Measurements from ENCODE around the gene RABEPK.
A peak's percentile ranks its signal among the peaks of the same experiment; 100 is the strongest.
"Not testable (repeated sequence)": the region's sequence is repeated elsewhere in the genome, so short reads cannot be mapped to it uniquely, and the experiment has no call there.

RABEPK gene

DNA sequence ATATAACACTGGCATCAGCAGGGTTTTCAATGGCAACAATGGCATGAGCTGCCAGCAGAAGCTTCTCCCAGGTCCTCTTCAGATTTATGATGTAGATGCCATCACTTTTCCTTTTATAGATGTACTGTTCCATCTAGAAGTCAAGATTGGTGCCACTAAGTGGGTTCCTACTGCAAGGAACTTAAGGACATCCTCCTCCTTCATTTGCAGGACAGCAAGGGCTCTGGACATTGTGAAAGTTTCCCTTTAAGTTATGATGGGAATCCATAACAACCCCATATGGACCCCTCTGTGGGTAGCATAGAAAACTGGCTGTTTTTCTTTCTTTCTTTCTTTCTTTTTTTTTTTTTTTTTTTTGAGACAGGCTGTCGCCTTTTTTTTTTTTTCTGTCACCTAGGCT, 4.8 kb upstream of the RABEPK start:
- DNase-seq: not testable (repeated sequence)

GRCh38 chr9:125202846-125203618, 2.7 kb downstream of the RABEPK start:
- DNase-seq: no peak

GRCh38 chr9:125204477-125204876, 4.1 kb downstream of the RABEPK start:
- DNase-seq: no peak

- DNase-seq: no peak
Measured at GRCh38 chr9:125214186-125214585, 13.8 kb downstream of the RABEPK start.

GRCh38 chr9:125218621-125219020, 18.3 kb downstream of the RABEPK start:
- no peak for DNase-seq

DNA sequence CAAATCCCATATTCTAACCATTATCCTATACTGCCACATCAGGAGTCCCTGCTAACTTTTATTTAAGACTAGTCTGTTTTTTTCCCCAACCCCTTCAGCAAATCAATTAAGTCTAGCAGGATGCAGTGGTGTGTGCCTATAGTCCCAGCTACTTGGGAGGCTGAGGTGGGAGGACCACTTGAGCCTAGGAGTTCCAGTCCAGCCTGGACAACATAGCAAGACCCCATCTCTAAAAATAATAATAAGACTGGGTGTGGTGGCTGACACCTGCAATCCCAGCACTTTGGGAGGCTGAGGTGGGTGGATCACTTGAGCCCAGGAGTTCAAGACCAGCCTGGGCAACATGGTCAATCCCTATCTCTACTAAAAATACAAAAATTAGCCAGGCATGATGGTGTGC, 24.5 kb downstream of the RABEPK start:
- not testable (repeated sequence) for DNase-seq

GRCh38 chr9:125227761-125228160, 27.4 kb downstream of the RABEPK start:
- DNase-seq: no peak

- DNase-seq: peak; percentile 95
Measured at GRCh38 chr9:125233678-125234077, 33.3 kb downstream of the RABEPK start.

- not testable (repeated sequence) for DNase-seq
Measured at GRCh38 chr9:125234099-125234498, 33.8 kb downstream of the RABEPK start.

DNA sequence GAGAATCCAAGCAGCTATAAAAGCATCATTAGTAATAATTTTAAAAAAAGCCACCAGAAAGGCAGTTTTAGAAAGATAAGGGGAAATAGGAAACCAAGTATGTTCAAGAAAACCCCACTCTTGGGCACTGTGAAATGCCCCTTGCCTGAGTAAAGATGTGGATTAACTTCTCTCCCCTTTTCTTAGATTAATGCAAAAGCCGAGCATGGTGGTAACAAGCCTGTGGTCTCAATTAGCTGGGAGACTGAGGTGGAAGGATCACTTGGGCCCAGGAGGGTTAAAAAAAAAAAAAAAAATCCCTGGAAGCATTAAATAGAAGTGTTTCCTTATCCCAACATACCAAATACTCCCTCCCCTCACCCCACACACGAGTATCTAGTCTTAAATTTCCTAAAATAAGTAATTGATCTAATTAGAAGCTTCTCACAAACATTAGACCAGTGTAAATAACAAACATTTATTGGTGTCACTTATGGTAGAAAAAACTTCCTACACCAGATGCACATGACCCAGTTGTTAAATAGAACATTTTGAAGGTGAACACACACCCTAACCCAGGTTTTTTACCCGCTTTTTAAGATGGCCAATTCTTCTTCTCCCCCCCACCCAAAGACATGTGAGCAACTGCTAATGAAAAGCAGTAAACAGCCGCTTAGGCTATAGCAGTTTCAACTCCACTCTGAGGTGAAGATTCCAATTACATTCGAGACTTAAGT, 35.6 kb downstream of the RABEPK start:
- no peak for DNase-seq

DNA sequence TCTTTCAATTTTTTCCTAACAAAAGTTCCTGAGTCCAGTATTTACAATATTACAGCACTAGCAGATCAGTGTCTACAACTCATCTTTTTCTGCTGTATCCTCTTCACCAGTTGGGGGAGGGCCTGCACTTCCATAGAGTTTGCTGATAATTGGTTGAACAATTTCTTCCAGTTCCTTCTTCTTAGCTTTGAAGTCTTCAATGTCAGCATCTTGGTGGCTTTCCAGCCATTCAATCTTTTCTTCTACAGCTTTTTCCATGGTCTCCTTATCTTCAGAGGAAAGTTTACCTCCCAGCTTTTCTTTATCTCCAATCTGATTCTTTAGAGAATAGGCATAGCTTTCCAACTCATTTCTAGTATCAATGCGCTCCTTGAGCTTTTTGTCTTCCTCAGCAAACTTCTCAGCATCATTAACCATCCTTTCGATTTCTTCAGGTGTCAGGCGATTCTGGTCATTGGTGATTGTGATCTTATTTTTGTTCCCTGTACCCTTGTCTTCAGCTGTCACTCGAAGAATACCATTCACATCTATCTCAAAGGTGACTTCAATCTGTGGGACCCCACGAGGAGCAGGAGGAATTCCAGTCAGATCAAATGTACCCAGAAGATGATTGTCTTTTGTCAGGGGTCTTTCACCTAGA, 36.3 kb downstream of the RABEPK start:
- not testable (repeated sequence) for DNase-seq

DNA sequence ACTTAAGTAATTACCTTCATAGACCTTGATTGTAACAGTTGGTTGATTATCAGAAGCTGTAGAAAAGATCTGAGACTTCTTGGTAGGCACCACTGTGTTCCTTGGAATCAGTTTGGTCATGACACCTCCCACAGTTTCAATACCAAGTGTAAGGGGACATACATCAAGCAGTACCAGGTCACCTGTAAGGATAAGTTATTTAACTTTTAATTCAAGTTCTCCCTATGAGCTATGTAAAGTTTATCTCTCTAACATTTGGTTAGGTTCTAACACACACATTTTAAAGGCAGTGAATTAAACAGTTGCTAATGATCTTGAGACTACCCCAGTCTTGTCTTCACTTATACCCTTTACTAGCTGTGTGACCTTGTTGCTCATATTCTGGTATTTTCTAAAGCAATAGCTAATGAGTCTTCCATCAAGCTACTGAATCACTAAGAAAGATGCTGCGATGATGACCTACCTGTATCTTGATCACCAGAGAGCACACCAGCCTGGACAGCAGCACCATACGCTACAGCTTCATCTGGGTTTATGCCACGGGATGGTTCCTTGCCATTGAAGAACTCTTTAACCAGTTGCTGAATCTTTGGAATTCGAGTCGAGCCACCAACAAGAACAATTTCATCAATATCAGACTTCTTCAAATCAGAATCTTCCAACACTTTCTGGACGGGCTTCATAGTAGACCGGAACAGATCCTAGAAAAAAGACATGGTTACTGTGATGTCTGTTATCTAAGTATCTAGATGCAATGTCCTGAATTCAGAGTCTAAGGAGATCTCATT, 38.0 kb downstream of the RABEPK start:
- DNase-seq: no peak

GRCh38 chr9:125238915-125239446, 38.6 kb downstream of the RABEPK start:
- DNase-seq: no peak

DNA sequence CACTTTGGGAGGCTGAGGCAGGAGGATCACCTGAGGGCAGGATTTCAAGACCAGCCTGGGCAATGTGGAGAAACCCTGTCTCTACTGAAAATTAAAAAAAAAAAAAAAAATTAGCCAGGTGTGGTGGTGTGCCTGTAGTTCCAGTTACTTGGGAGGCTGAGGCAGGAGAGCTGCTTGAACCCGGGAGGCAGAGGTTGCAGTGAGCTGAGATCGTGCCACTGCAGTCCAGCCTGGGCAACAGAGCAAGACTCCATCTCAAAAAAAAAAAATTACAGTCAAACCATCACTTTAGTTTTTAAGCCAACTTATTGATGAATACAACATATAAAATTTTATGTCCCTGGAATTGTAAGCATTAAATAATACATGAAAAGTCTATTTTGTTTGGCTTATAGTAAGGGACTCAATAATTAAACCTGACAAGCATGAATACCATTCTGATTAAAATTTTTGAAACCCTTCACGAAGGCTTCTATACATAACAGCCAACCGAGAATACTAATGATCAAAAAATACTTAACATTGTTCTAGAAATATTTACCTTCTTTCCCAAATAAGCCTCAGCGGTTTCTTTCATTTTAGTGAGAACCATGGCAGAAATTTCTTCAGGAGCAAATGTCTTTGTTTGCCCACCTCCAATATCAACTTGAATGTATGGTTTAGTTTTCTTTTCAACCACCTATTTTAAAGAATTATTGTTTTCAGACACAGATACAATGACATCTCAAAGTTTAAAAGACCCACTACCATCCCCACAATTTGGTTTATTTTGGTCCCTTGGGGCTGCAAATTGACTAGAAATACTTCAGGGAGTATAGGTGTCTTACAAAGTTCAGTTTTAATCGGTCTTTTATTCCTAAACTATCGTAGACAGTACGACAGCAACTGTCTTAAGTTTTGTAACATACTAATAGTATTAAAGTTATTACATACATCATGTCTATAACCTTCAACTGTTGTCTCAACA, 39.6 kb downstream of the RABEPK start:
- DNase-seq: no peak

DNA sequence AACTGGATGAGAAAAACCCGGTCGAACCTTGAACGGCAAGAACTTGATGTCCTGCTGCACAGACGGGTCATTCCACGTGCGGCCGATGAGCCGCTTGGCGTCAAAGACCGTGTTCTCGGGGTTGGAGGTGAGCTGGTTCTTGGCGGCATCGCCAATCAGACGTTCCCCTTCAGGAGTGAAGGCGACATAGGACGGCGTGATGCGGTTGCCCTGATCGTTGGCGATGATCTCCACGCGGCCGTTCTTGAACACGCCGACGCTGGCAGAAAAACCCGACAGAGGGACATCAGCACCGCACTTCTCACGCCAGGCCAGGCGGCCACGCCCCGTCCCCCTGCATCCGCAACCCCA, 40.3 kb downstream of the RABEPK start:
- DNase-seq: no peak

DNA sequence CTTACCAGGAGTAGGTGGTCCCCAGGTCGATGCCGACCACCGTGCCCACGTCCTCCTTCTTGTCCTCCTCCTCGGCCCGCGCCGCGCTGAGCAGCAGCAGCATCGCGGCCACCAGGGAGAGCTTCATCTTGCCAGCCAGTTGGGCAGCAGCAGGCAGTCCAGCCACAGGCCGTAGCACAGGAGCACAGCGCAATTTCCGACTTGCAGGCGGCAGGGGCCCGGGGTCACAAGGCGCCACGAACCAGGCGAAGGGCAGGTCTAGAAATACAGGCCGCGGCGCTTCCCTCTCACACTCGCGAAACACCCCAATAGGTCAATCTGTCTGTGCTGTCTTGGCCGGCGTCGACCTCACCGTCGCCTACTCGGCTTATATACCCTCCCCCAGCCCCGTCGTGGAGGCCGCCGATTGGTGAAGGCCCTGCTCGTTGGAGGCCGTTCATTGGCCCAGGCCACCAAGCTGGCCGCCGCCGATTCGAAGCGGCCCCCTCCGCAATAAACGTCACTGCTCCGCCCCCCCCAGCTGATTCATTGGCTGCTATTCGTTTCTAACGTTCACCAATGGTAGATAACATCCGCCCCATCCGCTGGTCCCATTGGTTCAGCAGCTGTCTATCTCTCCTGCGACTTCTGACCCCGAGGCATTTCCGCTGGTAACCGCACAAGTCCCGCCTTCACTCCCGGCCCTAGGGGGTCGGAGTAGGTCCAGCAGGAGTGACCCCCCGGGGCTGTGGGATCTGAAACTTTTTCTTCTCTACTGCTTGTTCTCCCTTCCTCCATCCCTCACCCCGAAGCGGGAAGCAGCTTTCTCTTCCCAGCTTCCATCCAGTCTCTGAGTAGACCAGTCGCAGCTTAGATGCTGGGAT, 40.9 kb downstream of the RABEPK start, which contains the start of gene HSPA5:
Gene HSPA5, minus strand, starts transcription at position 344 of the 863 bp plus-strand sequence. Its CDS starts 217 bp downstream, at position 127.
- peak; percentile 99 for DNase-seq

GRCh38 chr9:125241863-125242739, 41.8 kb downstream of the RABEPK start:
- DNase-seq: no peak

DNA sequence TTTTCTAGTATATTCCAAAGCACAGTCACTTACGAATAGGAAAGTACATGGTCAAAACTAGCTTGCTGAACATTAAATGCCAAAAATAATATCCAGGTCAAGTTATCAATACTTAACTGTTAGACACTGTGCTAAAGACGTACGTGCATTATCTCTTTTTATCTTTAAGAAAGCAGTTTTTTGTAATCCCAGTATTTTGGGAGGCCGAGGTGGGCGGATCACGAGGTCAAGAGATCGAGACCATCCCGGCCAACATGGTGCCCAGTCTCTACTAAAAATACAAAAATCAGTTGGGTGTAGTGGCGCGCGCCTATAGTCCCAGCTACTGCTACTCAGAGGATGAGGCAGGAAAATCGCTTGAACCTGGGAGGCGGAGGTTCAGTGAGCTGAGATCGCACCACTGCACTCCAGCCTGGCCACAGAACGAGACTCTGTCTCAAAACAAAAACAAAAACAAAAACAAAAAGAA, 43.5 kb downstream of the RABEPK start:
- DNase-seq: no peak

- DNase-seq: no peak
Measured at GRCh38 chr9:125246261-125246667, 45.9 kb downstream of the RABEPK start.

Measured in amniotic stem cell (primary cell).